ENCODE data around the gene PPP1R12B.
"Not testable (repeated sequence)": the region's sequence is repeated elsewhere in the genome, so short reads cannot be mapped to it uniquely, and the experiment has no call there.

DNA sequence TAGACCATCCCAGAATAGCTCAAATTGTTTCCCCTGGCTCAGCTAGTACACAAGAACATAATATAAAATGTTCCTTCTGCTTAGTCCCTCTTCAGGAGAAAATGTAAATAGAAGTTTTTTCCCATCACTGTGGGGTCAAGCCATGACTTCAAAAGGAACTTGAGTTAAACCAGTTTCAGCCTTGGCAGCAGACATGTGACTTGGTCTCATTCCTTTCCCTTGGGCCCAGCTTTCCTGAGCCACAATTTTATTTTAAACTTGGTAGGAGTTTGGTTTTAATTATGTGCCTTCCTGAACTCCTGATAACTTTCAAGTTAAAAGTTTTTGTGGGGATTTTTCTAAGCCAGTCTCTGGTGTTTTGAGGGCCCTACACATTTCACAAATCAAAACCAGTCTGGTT, 204.1 kb downstream of the PPP1R12B start:
- TF ChIP-seq POLR2AphosphoS5 (IDR thresholded peaks at IDR 0.05; ENCODE audit: insufficient read depth, low read depth, low read length); CTCF (IDR thresholded peaks at IDR 0.05; ENCODE audit: extremely low read depth in 1 of 2, insufficient read depth in 1 of 2, low read depth in 1 of 2, low read length in 2 of 2); EZH2 (IDR thresholded peaks at IDR 0.05; ENCODE audit: borderline replicate concordance, low read depth, low read length, severe bottlenecking); POLR2A (IDR thresholded peaks at IDR 0.05; ENCODE audit: low read depth, low read length); JUN (IDR thresholded peaks at IDR 0.05; ENCODE audit: borderline replicate concordance, insufficient read depth, insufficient read length, low read depth); MYC (IDR thresholded peaks at IDR 0.05; ENCODE audit: low read depth, low read length); FOS (IDR thresholded peaks at IDR 0.05; ENCODE audit: borderline replicate concordance, insufficient read depth, low read length); GATA2 (IDR thresholded peaks at IDR 0.05; ENCODE audit: insufficient read depth, insufficient read length, low read depth, low read length): not testable (repeated sequence)
- TF ChIP-seq, protein P1, sequence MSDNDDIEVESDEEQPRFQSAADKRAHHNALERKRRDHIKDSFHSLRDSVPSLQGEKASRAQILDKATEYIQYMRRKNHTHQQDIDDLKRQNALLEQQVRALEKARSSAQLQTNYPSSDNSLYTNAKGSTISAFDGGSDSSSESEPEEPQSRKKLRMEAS (IDR thresholded peaks at IDR 0.05; ENCODE audit: insufficient read depth, insufficient read length) = not testable (repeated sequence)
